NB4 (cell line): Measurements from ENCODE around the gene MMAA.
A peak's percentile ranks its signal among the peaks of the same experiment; 100 is the strongest.
"Not testable (repeated sequence)": the region's sequence is repeated elsewhere in the genome, so short reads cannot be mapped to it uniquely, and the experiment has no call there.

Experiments
- DNase-seq: peaks from one replicate; pipeline ENCODE4 v3.0.0; 2010; ENCODE audit warnings: low read depth
- H3K4me3 ChIP-seq: one replicate; pipeline ENCODE4 v1.5.1; 2011; ENCODE audit warnings: mild to moderate bottlenecking, low read depth, low read length, moderate library complexity
- CTCF ChIP-seq: IDR thresholded peaks from one replicate; pipeline ENCODE4 v1.5.1; 2012; ENCODE audit warnings: low read depth, low read length
- MAX ChIP-seq: IDR thresholded peaks from 2 replicates; pipeline ENCODE4 v1.6.1; 2011; ENCODE audit warnings: low read depth, low read length
- MYC ChIP-seq: IDR thresholded peaks from 2 replicates; pipeline ENCODE4 v1.6.1; 2011; ENCODE audit warnings: low read depth, low read length
- POLR2A ChIP-seq: IDR thresholded peaks from 2 replicates; pipeline ENCODE4 v1.6.1; 2011; ENCODE audit warnings: mild to moderate bottlenecking; ENCODE audit not compliant: insufficient read length; ENCODE audit errors: extremely low read depth

The MMAA gene

GRCh38 chr4:145614233-145614610, 5.0 kb upstream of the MMAA start:
- H3K4me3 ChIP-seq: no peak overlapping the region
- TF ChIP-seq POLR2A: no peak
- no peak for TF ChIP-seq MAX
- no peak for TF ChIP-seq CTCF
- no peak for TF ChIP-seq MYC
- no peak for DNase-seq

GRCh38 chr4:145618210-145618931, 814 bp upstream of the MMAA start:
- TF ChIP-seq MYC (no peak), POLR2A (no peak), CTCF (no peak), MAX (no peak)
- H3K4me3 ChIP-seq: peak overlapping the region; percentile 73
- peak; percentile 43 for DNase-seq

DNA sequence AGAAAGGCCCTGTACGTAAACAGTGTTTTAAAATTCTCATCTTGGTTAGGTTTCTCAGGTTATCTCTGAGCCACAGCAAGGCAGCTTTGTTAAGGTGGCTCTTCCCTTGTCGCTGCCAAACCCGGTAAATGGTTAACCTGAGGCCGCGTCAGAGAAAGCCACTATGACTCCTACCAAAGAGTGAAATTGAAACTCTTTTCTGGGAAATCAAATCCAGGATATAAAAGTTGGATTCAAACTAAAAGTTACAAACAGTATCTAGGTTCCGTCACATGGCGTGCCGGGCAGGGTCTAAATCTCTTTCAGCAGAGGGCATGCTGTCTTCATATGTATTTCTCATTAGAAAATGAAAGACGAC, 433 bp downstream of the MMAA start:
- TF ChIP-seq CTCF (no peak), MYC (no peak), MAX (no peak), POLR2A (no peak)
- no peak for DNase-seq
- peak overlapping the region; percentile 86 for H3K4me3 ChIP-seq

DNA sequence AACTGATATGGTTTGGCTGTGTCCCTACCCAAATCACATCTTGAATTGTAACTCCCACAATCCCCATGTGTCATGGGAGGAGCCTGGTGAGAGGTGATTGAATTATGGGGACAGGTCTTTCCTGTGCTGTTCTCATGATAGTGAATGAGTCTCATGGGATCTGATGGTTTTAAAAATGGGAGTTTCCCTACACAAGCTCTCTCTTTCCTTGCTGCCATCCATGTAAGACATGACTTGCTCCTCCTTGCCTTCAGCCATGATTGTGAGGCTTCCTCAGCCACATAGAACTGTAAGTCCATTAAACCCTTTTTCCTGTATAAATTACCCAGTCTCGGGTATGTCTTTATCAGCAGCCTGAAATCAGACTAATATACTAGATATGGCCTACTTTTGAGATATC, 2.9 kb downstream of the MMAA start:
- not testable (repeated sequence) for DNase-seq, H3K4me3 ChIP-seq

DNA sequence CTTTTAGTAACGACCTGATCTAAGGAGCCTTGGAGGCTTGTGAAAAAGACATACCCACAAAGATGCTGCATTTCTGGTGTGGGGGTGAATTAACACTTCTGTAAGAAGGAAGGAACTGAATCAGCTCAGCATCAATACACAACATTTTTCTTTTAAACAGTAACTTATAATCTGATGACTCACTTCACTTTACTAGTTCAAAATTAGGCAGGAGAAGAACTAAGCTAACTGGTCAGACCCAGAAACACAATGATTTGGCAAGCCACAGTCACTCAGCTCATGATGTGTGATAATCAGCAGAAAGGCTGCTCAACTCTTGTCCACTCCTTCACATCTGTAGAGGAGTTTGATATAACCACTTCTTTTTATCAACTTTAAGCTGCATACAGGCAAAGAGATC, 4.6 kb downstream of the MMAA start:
- no peak for TF ChIP-seq MYC
- no peak for TF ChIP-seq MAX
- no peak for TF ChIP-seq POLR2A
- no peak for TF ChIP-seq CTCF
- no peak overlapping the region for H3K4me3 ChIP-seq
- DNase-seq: no peak

DNA sequence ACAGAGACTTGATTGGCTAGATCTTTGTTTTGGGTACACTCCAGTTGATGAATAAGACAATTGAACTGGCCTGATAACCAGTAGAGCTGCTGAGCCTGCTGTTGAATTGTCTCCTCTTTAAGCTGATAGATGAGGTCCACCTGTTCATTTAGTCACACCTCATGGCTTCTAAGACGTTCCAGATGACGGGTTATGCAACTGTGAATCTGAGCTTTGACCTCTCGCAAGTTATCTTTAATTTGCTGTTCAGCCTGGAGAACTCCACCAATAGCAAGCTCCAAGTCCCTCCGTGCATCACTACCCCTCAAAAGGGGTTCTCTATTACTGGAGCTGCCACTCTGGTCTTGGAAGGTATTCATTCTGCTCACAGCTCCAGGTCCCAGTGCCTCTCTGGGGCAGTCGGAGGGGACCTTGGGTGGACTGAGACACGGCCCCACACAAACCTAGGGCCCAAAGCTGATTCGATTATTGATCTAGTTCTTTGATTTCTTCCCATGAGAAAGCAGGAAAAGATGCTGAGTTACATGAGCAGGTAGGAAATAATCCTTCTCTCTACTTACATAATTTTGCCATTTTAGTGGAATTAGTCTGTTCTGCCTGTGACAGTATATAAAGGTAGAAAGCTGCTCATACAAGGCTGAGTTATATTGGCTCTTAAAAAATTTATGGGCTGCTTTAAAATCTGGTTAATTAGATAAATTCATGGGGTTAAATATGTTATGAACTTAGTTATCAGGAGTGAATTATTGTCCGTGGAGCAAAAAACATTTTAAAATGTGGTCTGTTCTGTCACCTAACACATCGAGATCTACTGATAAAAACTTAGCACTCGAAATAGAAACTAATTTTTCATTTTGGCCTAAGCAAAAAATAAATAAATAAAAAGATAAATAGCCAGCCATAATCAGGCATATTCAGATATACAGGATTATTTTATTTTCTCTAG, 6.8 kb downstream of the MMAA start:
- no peak for DNase-seq
- H3K4me3 ChIP-seq: no peak overlapping the region
- no peak for TF ChIP-seq MAX
- no peak for TF ChIP-seq POLR2A
- no peak for TF ChIP-seq CTCF
- no peak for TF ChIP-seq MYC
